ENCODE measurements around the gene TJAP1.

GRCh38 chr6:43509984-43510826 is 32.8 kb downstream of the TJAP1 start, which contains the start of gene LRRC73:
- TF ChIP-seq CTCF (conservative IDR thresholded peaks at IDR 0.05), result no peak
- no peak for TF ChIP-seq EZH2 (IDR thresholded peaks at IDR 0.05; ENCODE audit: low read depth)
